ENCODE results near the gene FGF1.

The FGF1 gene

GRCh38 chr5:142686968-142687367 lies 1.1 kb upstream of the FGF1 start:
- Histone ChIP-seq H3K27ac (peak overlapping the region; percentile 73 to 77), H3K9me3 (no peaks in the 10 kb centered on the region)
- no peak for DNase-seq

GRCh38 chr5:142686210-142686734 lies 382 bp upstream of the FGF1 start:
- TF ChIP-seq, protein P1, sequence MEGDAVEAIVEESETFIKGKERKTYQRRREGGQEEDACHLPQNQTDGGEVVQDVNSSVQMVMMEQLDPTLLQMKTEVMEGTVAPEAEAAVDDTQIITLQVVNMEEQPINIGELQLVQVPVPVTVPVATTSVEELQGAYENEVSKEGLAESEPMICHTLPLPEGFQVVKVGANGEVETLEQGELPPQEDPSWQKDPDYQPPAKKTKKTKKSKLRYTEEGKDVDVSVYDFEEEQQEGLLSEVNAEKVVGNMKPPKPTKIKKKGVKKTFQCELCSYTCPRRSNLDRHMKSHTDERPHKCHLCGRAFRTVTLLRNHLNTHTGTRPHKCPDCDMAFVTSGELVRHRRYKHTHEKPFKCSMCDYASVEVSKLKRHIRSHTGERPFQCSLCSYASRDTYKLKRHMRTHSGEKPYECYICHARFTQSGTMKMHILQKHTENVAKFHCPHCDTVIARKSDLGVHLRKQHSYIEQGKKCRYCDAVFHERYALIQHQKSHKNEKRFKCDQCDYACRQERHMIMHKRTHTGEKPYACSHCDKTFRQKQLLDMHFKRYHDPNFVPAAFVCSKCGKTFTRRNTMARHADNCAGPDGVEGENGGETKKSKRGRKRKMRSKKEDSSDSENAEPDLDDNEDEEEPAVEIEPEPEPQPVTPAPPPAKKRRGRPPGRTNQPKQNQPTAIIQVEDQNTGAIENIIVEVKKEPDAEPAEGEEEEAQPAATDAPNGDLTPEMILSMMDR (IDR thresholded peaks at IDR 0.05), result no peak
- H3K4me1 ChIP-seq, result peaks cover 0 to 49% (median 20%) of the 10 kb centered on the region in 4 donors
- no peaks in the 10 kb centered on the region for H3K27me3 ChIP-seq
- intact Hi-C loops (cut with DNase I; ENCODE audit: low total_unique reads), result no loop called here
- peak overlapping the region; percentile 73 to 77 for H3K27ac ChIP-seq
- no peaks in the 10 kb centered on the region for H3K9me3 ChIP-seq
- H3K36me3 ChIP-seq, result no peaks in the 10 kb centered on the region
- H3K4me3 ChIP-seq, result peak overlapping the region; percentile 28 to 38
- DNase-seq, result peak in 1 of 2 donors; percentile 74

More at GRCh38 chr5:142686968-142687367, 1.1 kb upstream of the FGF1 start:
- TF ChIP-seq, protein P1 (IDR thresholded peaks at IDR 0.05), result no peak
- intact Hi-C loops (cut with DNase I; ENCODE audit: low total_unique reads), result no loop called here
- peaks cover 0 to 49% (median 20%) of the 10 kb centered on the region in 4 donors for H3K4me1 ChIP-seq
- H3K36me3 ChIP-seq, result no peaks in the 10 kb centered on the region
- H3K27me3 ChIP-seq, result no peaks in the 10 kb centered on the region
- H3K4me3 ChIP-seq, result no peak overlapping the region

DNA sequence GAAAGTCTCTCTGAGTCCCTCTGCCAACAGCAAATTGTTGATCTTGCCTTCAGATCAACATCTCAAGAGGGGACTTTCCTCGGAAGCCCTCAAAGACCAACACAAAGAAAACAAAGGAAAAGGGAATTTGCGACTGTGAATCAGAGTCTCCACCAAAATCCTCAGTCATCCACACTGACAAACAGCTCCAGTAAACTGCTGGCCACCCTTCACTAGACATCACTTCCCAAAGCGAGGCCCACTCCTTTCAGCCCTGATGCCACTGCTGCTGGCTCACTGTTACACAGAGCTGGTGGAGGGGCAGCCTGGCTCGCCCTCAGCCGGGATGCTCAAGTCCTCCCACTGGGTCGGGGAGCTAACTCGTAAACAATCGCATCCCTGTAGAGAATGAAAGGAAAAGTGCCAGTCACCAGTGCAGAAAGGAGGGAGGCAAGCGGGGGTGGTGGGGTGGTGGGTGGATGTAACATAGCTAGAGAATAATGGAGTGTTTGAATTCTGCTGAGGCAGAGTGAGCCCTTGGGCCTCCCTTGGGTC lies 1.3 kb downstream of the FGF1 start:
- Histone ChIP-seq H3K36me3 (no peaks in the 10 kb centered on the region), H3K4me1 (peaks cover 0 to 49% (median 20%) of the 10 kb centered on the region in 4 donors), H3K9me3 (no peaks in the 10 kb centered on the region), H3K4me3 (peak overlapping the region; percentile 28 to 38), H3K27ac (peak overlapping the region; percentile 73 to 77), H3K27me3 (no peaks in the 10 kb centered on the region)
- DNase-seq, result no peak
- TF ChIP-seq, protein P1 (IDR thresholded peaks at IDR 0.05), result no peak
- intact Hi-C loops (cut with DNase I; ENCODE audit: low total_unique reads), result no loop called here

DNA sequence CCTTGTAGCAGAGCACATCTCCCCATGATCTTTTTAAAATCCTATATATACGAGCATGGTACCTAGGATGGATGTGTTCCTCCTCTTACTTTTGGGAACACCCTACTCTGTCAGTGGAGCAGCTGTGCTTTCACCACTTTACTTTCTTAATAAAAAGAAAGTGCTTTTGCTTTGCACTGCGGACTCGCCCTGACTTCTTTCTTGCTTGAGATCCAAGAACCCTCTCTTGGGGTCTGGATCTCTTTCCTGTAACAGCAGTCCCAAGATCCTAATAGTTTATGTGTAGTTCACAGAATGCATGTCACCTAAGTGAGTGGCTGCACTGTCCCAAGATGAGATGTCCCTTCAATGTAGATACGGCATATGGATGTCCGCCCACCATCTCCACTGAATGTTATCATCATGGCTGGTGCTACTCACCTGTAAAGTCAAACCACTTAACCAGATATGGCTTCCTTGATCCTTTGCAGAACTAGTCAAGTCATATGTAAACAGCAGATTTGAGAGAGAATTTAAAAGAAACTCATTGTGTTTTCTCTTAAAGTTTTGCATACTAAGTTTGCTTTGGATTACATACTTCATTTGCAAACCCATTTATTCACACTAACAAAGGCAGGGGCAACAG lies 1.9 kb downstream of the FGF1 start:
- Histone ChIP-seq H3K27ac (peak overlapping the region; percentile 73 to 77), H3K4me3 (no peak overlapping the region), H3K36me3 (no peaks in the 10 kb centered on the region), H3K27me3 (no peaks in the 10 kb centered on the region), H3K9me3 (no peaks in the 10 kb centered on the region), H3K4me1 (peaks cover 0 to 46% (median 20%) of the 10 kb centered on the region in 4 donors)
- DNase-seq, result no peak
- intact Hi-C loops (cut with DNase I; ENCODE audit: low total_unique reads), result no loop called here
- TF ChIP-seq, protein P1 (IDR thresholded peaks at IDR 0.05), result no peak

DNA sequence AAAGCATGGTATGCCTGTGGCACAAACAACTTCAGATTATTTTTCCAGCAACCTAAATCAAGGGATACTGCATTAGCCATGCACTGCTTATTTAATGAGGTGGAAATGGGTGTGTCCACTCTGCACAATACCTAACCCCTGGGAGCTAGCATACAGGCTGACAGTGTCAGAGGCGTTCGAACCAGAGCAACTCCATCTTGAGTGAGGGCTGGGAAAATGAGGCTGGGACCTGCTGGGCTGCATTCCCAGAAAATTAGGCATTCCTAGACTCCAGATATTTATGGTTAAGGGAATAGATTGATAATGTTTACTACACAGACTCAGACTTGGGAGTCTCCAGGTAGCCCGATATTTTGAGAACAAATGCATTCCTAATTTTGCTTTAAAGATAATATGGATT lies 2.8 kb downstream of the FGF1 start:
- H3K4me1 ChIP-seq, result peaks cover 0 to 38% (median 18%) of the 10 kb centered on the region in 4 donors

More for the DNA sequence above, 2.8 kb downstream of the FGF1 start:
- Histone ChIP-seq H3K36me3 (no peaks in the 10 kb centered on the region), H3K4me3 (no peak overlapping the region), H3K27ac (no peak overlapping the region), H3K9me3 (no peaks in the 10 kb centered on the region), H3K27me3 (no peaks in the 10 kb centered on the region)
- no peak for DNase-seq
- TF ChIP-seq, protein P1 (IDR thresholded peaks at IDR 0.05), result no peak
- intact Hi-C loops (cut with DNase I; ENCODE audit: low total_unique reads), result no loop called here
